ENCODE measurements around the gene FMN1.

The FMN1 gene

DNA sequence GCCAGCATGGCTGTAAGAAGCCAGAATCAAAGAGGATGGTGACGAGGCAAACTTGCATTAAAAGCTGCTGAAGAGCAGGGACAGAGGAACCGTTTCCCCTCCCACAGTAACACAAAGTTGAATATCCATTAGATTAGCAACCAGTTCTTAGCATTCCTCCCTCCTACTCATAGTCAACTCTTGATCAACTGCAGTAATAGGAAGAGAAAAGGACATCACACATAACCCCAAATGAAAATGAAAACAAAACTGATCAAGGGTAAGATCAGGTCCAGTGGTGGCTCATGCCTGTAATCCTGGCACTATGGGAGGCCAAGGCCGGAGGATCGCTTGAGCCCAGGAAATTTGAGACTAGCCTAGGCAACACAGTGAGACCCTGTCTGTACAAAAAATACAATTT, 311.6 kb downstream of the FMN1 start:
- TF ChIP-seq TEAD4 (IDR thresholded peaks at IDR 0.05) = no peak
- TF ChIP-seq YY1 (IDR thresholded peaks at IDR 0.05; ENCODE audit: low read depth) = no peak
- no peak for TF ChIP-seq CEBPB (IDR thresholded peaks at IDR 0.05)
- TF ChIP-seq, protein P1, sequence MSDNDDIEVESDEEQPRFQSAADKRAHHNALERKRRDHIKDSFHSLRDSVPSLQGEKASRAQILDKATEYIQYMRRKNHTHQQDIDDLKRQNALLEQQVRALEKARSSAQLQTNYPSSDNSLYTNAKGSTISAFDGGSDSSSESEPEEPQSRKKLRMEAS (IDR thresholded peaks at IDR 0.05) = no peak
- TF ChIP-seq FOXM1 (IDR thresholded peaks at IDR 0.05; ENCODE audit: borderline replicate concordance, low read depth) = no peak
- no peak for TF ChIP-seq EGR1 (IDR thresholded peaks at IDR 0.05)
- no peak for TF ChIP-seq ZBTB7A (IDR thresholded peaks at IDR 0.05; ENCODE audit: low read depth)
- TF ChIP-seq TAF1 (IDR thresholded peaks at IDR 0.05; ENCODE audit: low read depth) = no peak
- TF ChIP-seq NFIC (IDR thresholded peaks at IDR 0.05) = no peak
- TF ChIP-seq REST (IDR thresholded peaks at IDR 0.05; ENCODE audit: low read depth) = no peak
- TF ChIP-seq, protein P2, sequence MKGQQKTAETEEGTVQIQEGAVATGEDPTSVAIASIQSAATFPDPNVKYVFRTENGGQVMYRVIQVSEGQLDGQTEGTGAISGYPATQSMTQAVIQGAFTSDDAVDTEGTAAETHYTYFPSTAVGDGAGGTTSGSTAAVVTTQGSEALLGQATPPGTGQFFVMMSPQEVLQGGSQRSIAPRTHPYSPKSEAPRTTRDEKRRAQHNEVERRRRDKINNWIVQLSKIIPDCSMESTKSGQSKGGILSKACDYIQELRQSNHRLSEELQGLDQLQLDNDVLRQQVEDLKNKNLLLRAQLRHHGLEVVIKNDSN (IDR thresholded peaks at IDR 0.05) = no peak
- TF ChIP-seq TCF12 (IDR thresholded peaks at IDR 0.05; ENCODE audit: low read depth) = no peak
- TF ChIP-seq CREB1 (IDR thresholded peaks at IDR 0.05; ENCODE audit: low read depth) = no peak
- no peak for TF ChIP-seq EP300 (IDR thresholded peaks at IDR 0.05; ENCODE audit: borderline replicate concordance)
- no peak for TF ChIP-seq RAD21 (IDR thresholded peaks at IDR 0.05; ENCODE audit: low read depth)

- no peak for TF ChIP-seq ZBTB7A (IDR thresholded peaks at IDR 0.05; ENCODE audit: low read depth)
- TF ChIP-seq NFIC (IDR thresholded peaks at IDR 0.05) = no peak
- TF ChIP-seq CREB1 (IDR thresholded peaks at IDR 0.05; ENCODE audit: low read depth) = no peak
- TF ChIP-seq EP300 (IDR thresholded peaks at IDR 0.05; ENCODE audit: borderline replicate concordance) = no peak
- no peak for TF ChIP-seq TAF1 (IDR thresholded peaks at IDR 0.05; ENCODE audit: low read depth)
- TF ChIP-seq, protein P1 (IDR thresholded peaks at IDR 0.05) = no peak
- TF ChIP-seq EGR1 (IDR thresholded peaks at IDR 0.05) = no peak
- no peak for TF ChIP-seq REST (IDR thresholded peaks at IDR 0.05; ENCODE audit: low read depth)
- no peak for TF ChIP-seq YY1 (IDR thresholded peaks at IDR 0.05; ENCODE audit: low read depth)
These were observed 313.0 kb downstream of the FMN1 start for GRCh38 chr15:32881528-32881927.

DNA sequence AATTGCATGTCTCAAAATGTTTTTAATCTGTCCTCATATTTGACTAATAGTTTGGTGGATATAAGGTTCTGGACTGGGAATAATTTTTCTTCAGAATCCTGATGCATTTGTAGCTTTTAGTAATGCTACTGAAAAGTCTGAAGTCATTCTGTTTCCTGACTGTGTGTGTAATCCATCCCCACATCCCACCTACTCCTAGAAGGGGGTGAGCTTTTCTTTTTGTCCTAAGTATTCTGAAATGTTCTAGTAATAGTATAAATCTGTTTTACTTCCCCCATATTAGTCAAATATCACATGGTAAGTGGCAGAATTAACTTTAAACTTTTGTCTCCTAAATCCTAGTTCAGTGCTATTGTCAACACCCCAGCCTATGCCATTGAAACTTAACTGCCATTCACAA, 313.9 kb downstream of the FMN1 start:
- no peak for TF ChIP-seq RAD21 (IDR thresholded peaks at IDR 0.05; ENCODE audit: low read depth)
- TF ChIP-seq ZBTB7A (IDR thresholded peaks at IDR 0.05; ENCODE audit: low read depth) = no peak
- TF ChIP-seq TEAD4 (IDR thresholded peaks at IDR 0.05) = no peak
- TF ChIP-seq, protein P1 (IDR thresholded peaks at IDR 0.05) = no peak
- TF ChIP-seq EP300 (IDR thresholded peaks at IDR 0.05; ENCODE audit: borderline replicate concordance) = no peak
- no peak for TF ChIP-seq CEBPB (IDR thresholded peaks at IDR 0.05)
- no peak for TF ChIP-seq YY1 (IDR thresholded peaks at IDR 0.05; ENCODE audit: low read depth)
- no peak for TF ChIP-seq NFIC (IDR thresholded peaks at IDR 0.05)
- TF ChIP-seq, protein P2 (IDR thresholded peaks at IDR 0.05) = no peak
- no peak for TF ChIP-seq REST (IDR thresholded peaks at IDR 0.05; ENCODE audit: low read depth)
- no peak for TF ChIP-seq TCF12 (IDR thresholded peaks at IDR 0.05; ENCODE audit: low read depth)
- TF ChIP-seq TAF1 (IDR thresholded peaks at IDR 0.05; ENCODE audit: low read depth) = no peak
- no peak for TF ChIP-seq FOXM1 (IDR thresholded peaks at IDR 0.05; ENCODE audit: borderline replicate concordance, low read depth)
- no peak for TF ChIP-seq EGR1 (IDR thresholded peaks at IDR 0.05)

GRCh38 chr15:32879980-32880379, 314.5 kb downstream of the FMN1 start:
- no peak for TF ChIP-seq TEAD4 (IDR thresholded peaks at IDR 0.05)
- TF ChIP-seq FOXM1 (IDR thresholded peaks at IDR 0.05; ENCODE audit: borderline replicate concordance, low read depth) = no peak
- TF ChIP-seq, protein P1 (IDR thresholded peaks at IDR 0.05) = no peak
- no peak for TF ChIP-seq EGR1 (IDR thresholded peaks at IDR 0.05)
- TF ChIP-seq CEBPB (IDR thresholded peaks at IDR 0.05) = no peak
- no peak for TF ChIP-seq TCF12 (IDR thresholded peaks at IDR 0.05; ENCODE audit: low read depth)
- no peak for TF ChIP-seq TAF1 (IDR thresholded peaks at IDR 0.05; ENCODE audit: low read depth)
- TF ChIP-seq, protein P2 (IDR thresholded peaks at IDR 0.05) = no peak
- TF ChIP-seq EP300 (IDR thresholded peaks at IDR 0.05; ENCODE audit: borderline replicate concordance) = no peak
- TF ChIP-seq CREB1 (IDR thresholded peaks at IDR 0.05; ENCODE audit: low read depth) = no peak

All from Ishikawa (cell line).